ENCODE results near the gene MYO7A. TPM values are rescaled to one million over a fixed set of nuclear protein-coding genes. Genes with fewer than 3 reads are reported as not detected.

MYO7A gene
- polyA plus RNA-seq, 1 donor (not counting 4 experiments of a cell fraction or from before 2014, with no cell fraction given) = 0.75 TPM

DNA sequence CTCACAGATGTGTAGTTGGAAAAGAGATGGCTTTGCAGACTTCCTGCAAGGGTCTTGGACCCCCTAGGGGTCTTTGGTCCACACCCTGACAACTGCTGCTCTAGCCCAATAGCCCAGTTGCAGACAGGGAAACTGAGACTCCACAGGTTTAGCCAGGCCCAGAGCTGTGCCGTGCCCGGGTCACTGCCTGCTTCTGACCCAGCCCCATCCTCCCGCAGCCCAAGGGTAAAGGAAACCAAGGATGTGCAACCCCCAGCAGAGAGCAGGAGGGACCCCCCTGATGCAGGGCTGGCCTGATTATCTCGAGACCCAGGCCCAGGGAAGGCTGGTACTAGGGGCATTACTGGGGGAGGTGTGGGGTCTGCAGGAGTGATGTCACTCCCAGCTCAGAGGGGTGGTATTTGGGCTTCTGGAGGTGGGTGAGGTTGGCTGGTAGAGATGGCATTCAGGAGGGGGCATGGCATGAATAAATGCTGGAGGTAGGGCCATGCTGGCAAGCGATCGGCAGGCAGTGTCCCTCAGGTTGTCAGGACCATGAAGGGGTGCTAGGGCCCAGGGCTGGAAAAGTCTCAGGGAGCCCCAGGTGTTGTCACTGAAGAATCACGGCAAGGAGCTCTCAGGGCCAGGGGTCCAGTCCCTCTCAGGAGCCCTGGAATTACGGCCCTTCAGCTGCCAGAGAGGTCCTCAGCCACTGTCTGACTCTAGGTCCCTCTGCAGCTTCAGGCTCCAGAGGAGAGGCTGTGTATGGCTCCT, 21.1 kb downstream of the MYO7A start:
- Histone ChIP-seq H3K27me3 (ENCODE audit: control insufficient read depth, extremely low read depth, insufficient read depth, low read length) (peaks cover 20% of the 10 kb centered on the region), H3K4me2 (ENCODE audit: control insufficient read depth, extremely low read depth, insufficient read depth, low read depth, low read length) (no peak overlapping the region), H3K36me3 (ENCODE audit: control insufficient read depth in 2 of 2, extremely low read depth in 1 of 2, insufficient read depth in 2 of 2, low read length in 2 of 2) (no peaks in the 10 kb centered on the region), H3K9ac (ENCODE audit: control insufficient read depth, extremely low read depth, insufficient read depth, low read length) (no peak overlapping the region), H3K9me1 (ENCODE audit: control insufficient read depth, extremely low read depth, insufficient read depth, low read length) (no peaks in the 10 kb centered on the region), H3K4me3 (ENCODE audit: control insufficient read depth in 2 of 3, extremely low read depth in 1 of 3, insufficient read depth in 2 of 3, low read depth in 1 of 3, low read length in 3 of 3) (no peak overlapping the region), H3K9me3 (ENCODE audit: control insufficient read depth, low read depth, low read length) (no peaks in the 10 kb centered on the region), H3K4me1 (ENCODE audit: control insufficient read depth, extremely low read depth, insufficient read depth, low read length) (peaks cover 4% of the 10 kb centered on the region), H3K27ac (ENCODE audit: control insufficient read depth, insufficient read depth, low read length) (no peak overlapping the region), H3K79me2 (ENCODE audit: control insufficient read depth, insufficient read depth, low read length) (no peaks in the 10 kb centered on the region), H2AFZ (ENCODE audit: control insufficient read depth, low read length) (no peak overlapping the region), H4K20me1 (ENCODE audit: control insufficient read depth, extremely low read depth, insufficient read depth, low read length) (no peaks in the 10 kb centered on the region)
- DNase-seq (ENCODE audit: low read depth, low spot score) (no peak), FAIRE-seq (no peak)
- dilution Hi-C loops (cut with MboI; ENCODE audit: extremely low pct_ligation_motif_present, low sequenced_read_pairs) = no loop called here
- TF ChIP-seq CTCF (optimal IDR thresholded peaks at IDR 0.05 in 1 of 3, IDR thresholded peaks at IDR 0.05 in 1 of 3, conservative IDR thresholded peaks at IDR 0.05 in 1 of 3; ENCODE audit: extremely low read depth in 1 of 3, insufficient read depth in 2 of 3, low read length in 3 of 3) (no peak), EZH2 (IDR thresholded peaks at IDR 0.05; ENCODE audit: low read length) (no peak)

DNA sequence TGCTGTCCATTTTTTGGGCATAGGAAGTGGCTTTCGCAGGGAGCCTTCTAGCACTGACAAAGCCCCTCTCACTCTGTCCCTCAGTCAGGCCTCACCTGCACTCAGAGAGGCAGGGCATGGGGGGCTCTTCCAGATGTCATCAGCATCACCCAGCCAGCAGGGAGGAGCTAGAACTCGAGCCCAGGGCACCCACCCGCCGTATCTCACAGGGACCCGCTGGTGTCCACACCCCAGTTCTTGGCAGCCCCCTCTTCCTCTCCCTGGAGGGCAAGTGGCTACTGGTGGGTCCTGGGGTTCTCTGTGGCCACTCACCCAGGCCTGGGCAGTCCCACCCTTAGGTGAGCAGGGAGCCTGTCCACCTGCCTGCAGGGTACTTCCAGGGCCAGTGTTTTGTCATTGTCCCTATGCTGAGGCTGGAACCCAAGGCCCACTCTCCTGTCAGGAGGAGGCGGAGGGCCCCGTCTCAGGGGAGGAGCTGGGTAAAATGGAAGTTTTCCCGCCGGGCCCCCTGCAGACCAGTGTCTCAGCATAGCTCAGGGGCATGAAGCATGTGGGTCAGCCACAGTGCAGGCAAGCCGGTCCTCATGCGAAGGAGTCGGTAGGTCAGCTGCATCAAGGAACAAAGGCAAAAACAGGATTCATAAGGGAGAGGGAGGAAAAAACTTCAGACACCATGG, 21.8 kb downstream of the MYO7A start:
- no peak for FAIRE-seq
- H3K79me2 ChIP-seq (ENCODE audit: control insufficient read depth, insufficient read depth, low read length) = no peaks in the 10 kb centered on the region
- H3K27ac ChIP-seq (ENCODE audit: control insufficient read depth, insufficient read depth, low read length) = no peak overlapping the region
- DNase-seq (ENCODE audit: low read depth, low spot score) = no peak
- H3K9ac ChIP-seq (ENCODE audit: control insufficient read depth, extremely low read depth, insufficient read depth, low read length) = no peak overlapping the region
- dilution Hi-C loops (cut with MboI; ENCODE audit: extremely low pct_ligation_motif_present, low sequenced_read_pairs) = no loop called here
- no peaks in the 10 kb centered on the region for H3K9me3 ChIP-seq (ENCODE audit: control insufficient read depth, low read depth, low read length)
- no peaks in the 10 kb centered on the region for H4K20me1 ChIP-seq (ENCODE audit: control insufficient read depth, extremely low read depth, insufficient read depth, low read length)
- no peak overlapping the region for H3K4me2 ChIP-seq (ENCODE audit: control insufficient read depth, extremely low read depth, insufficient read depth, low read depth, low read length)
- peaks cover 20% of the 10 kb centered on the region for H3K27me3 ChIP-seq (ENCODE audit: control insufficient read depth, extremely low read depth, insufficient read depth, low read length)
- no peaks in the 10 kb centered on the region for H3K36me3 ChIP-seq (ENCODE audit: control insufficient read depth in 2 of 2, extremely low read depth in 1 of 2, insufficient read depth in 2 of 2, low read length in 2 of 2)
- H3K4me3 ChIP-seq (ENCODE audit: control insufficient read depth in 2 of 3, extremely low read depth in 1 of 3, insufficient read depth in 2 of 3, low read depth in 1 of 3, low read length in 3 of 3) = no peak overlapping the region
- no peaks in the 10 kb centered on the region for H3K9me1 ChIP-seq (ENCODE audit: control insufficient read depth, extremely low read depth, insufficient read depth, low read length)
- H2AFZ ChIP-seq (ENCODE audit: control insufficient read depth, low read length) = no peak overlapping the region
- peaks cover 4% of the 10 kb centered on the region for H3K4me1 ChIP-seq (ENCODE audit: control insufficient read depth, extremely low read depth, insufficient read depth, low read length)
- no peak for TF ChIP-seq CTCF (optimal IDR thresholded peaks at IDR 0.05 in 1 of 3, IDR thresholded peaks at IDR 0.05 in 1 of 3, conservative IDR thresholded peaks at IDR 0.05 in 1 of 3; ENCODE audit: extremely low read depth in 1 of 3, insufficient read depth in 2 of 3, low read length in 3 of 3)
- no peak for TF ChIP-seq EZH2 (IDR thresholded peaks at IDR 0.05; ENCODE audit: low read length)

All from keratinocyte (primary cell).